ENCODE measurements around the gene TELO2. TPM values are rescaled to one million over a fixed set of nuclear protein-coding genes. Genes with fewer than 3 reads are reported as not detected.

Gene TELO2
- total RNA-seq, 2 donors from 2014 or later, result 85.0 to 91.7 TPM

- H3K27me3 ChIP-seq (ENCODE audit: control insufficient read depth, insufficient read depth, low read length, poor library complexity, severe bottlenecking), result no peaks in the 10 kb centered on the region
- H3K36me3 Mint-ChIP-seq (ENCODE audit: low read depth), result peaks cover 3% of the 10 kb centered on the region
- no peaks in the 10 kb centered on the region for H3K4me1 ChIP-seq (ENCODE audit: control insufficient read depth, insufficient read depth, low read length)
- H3K4me3 Mint-ChIP-seq, result no peak overlapping the region
- no peak overlapping the region for H3K27ac ChIP-seq (ENCODE audit: low read depth, low read length)
- no peak overlapping the region for H3K4me3 ChIP-seq (ENCODE audit: low read length)
- H3K4me1 Mint-ChIP-seq, result no peaks in the 10 kb centered on the region
- H3K36me3 ChIP-seq (ENCODE audit: control insufficient read depth, insufficient read depth, low read length), result no peaks in the 10 kb centered on the region
- no peak for TF ChIP-seq CTCF (conservative IDR thresholded peaks at IDR 0.05)
- no peak overlapping the region for H3K9ac ChIP-seq (ENCODE audit: extremely low read depth, low read length, poor library complexity, severe bottlenecking)
- H3K27me3 Mint-ChIP-seq (ENCODE audit: insufficient read depth), result no peaks in the 10 kb centered on the region
- peak overlapping the region; percentile 75 for H3K27ac Mint-ChIP-seq
- no peaks in the 10 kb centered on the region for H3K9me3 ChIP-seq (ENCODE audit: control insufficient read depth, low read length)
- DNase-seq, result no peak
- H3K9me3 Mint-ChIP-seq, result no peaks in the 10 kb centered on the region
- whole genome bisulfite sequencing, 2 experiments (ENCODE audit: insufficient coverage in 1 of 2, insufficient read length in 1 of 2), result 90 to 95% methylated on average over 25 to 42 of the region's 42 CpGs
These were observed 35.0 kb downstream of the TELO2 start for GRCh38 chr16:1527836-1528811.

GRCh38 chr16:1528921-1529537 lies 35.9 kb downstream of the TELO2 start:
- DNase-seq, result no peak
- Mint-ChIP-seq H3K27ac (no peak overlapping the region), H3K27me3 (ENCODE audit: insufficient read depth) (no peaks in the 10 kb centered on the region), H3K4me1 (no peaks in the 10 kb centered on the region), H3K36me3 (ENCODE audit: low read depth) (no peaks in the 10 kb centered on the region), H3K9me3 (no peaks in the 10 kb centered on the region), H3K4me3 (no peak overlapping the region)
- no peak overlapping the region for H3K27ac ChIP-seq (ENCODE audit: low read depth, low read length)
- no peaks in the 10 kb centered on the region for H3K27me3 ChIP-seq (ENCODE audit: control insufficient read depth, insufficient read depth, low read length, poor library complexity, severe bottlenecking)
- no peak for TF ChIP-seq CTCF (conservative IDR thresholded peaks at IDR 0.05)
- 95 to 96% methylated on average over 20 to 29 of the region's 29 CpGs for WGBS, 2 experiments (ENCODE audit: insufficient coverage in 1 of 2, insufficient read length in 1 of 2)
- H3K9ac ChIP-seq (ENCODE audit: extremely low read depth, low read length, poor library complexity, severe bottlenecking), result no peak overlapping the region
- H3K4me3 ChIP-seq (ENCODE audit: low read length), result no peak overlapping the region
- H3K9me3 ChIP-seq (ENCODE audit: control insufficient read depth, low read length), result no peaks in the 10 kb centered on the region
- H3K4me1 ChIP-seq (ENCODE audit: control insufficient read depth, insufficient read depth, low read length), result no peaks in the 10 kb centered on the region
- H3K36me3 ChIP-seq (ENCODE audit: control insufficient read depth, insufficient read depth, low read length), result no peaks in the 10 kb centered on the region

- DNase-seq, result no peak
- WGBS, 2 experiments (ENCODE audit: insufficient coverage in 1 of 2, insufficient read length in 1 of 2), result 94 to 97% methylated on average over 18 to 27 of the region's 27 CpGs
- no peak overlapping the region for H3K4me3 Mint-ChIP-seq
- TF ChIP-seq CTCF (conservative IDR thresholded peaks at IDR 0.05), result no peak
- no peaks in the 10 kb centered on the region for H3K36me3 Mint-ChIP-seq (ENCODE audit: low read depth)
- Histone ChIP-seq H3K4me1 (ENCODE audit: control insufficient read depth, insufficient read depth, low read length) (no peaks in the 10 kb centered on the region), H3K9ac (ENCODE audit: extremely low read depth, low read length, poor library complexity, severe bottlenecking) (no peak overlapping the region), H3K4me3 (ENCODE audit: low read length) (no peak overlapping the region), H3K27me3 (ENCODE audit: control insufficient read depth, insufficient read depth, low read length, poor library complexity, severe bottlenecking) (no peaks in the 10 kb centered on the region), H3K36me3 (ENCODE audit: control insufficient read depth, insufficient read depth, low read length) (no peaks in the 10 kb centered on the region), H3K27ac (ENCODE audit: low read depth, low read length) (no peak overlapping the region), H3K9me3 (ENCODE audit: control insufficient read depth, low read length) (no peaks in the 10 kb centered on the region)
- H3K4me1 Mint-ChIP-seq, result no peaks in the 10 kb centered on the region
- H3K9me3 Mint-ChIP-seq, result no peaks in the 10 kb centered on the region
- H3K27ac Mint-ChIP-seq, result peak overlapping the region; percentile 37
- H3K27me3 Mint-ChIP-seq (ENCODE audit: insufficient read depth), result no peaks in the 10 kb centered on the region
These were observed 37.3 kb downstream of the TELO2 start for GRCh38 chr16:1530349-1530882.
